ENCODE results near the gene SIX6.

DNA sequence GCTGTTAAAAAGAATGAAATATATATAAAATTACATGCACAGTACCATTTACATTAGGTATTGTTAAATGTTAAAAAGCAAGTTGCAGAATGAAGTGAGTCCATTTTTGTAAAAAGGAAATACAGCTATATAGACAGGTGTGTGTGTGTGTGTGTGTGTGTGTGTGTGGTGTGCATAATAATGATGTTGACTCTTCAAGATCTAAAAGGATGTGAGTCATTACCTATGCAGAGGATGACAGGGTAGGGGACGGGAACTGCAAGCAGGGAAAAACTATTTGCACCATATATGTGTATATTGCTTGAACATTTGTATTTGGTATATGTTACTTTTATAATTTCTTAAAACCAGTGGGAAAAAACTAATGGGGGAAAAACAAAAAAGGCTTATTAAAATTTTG lies 26.2 kb upstream of the SIX6 start:
- TF ChIP-seq, protein P1, sequence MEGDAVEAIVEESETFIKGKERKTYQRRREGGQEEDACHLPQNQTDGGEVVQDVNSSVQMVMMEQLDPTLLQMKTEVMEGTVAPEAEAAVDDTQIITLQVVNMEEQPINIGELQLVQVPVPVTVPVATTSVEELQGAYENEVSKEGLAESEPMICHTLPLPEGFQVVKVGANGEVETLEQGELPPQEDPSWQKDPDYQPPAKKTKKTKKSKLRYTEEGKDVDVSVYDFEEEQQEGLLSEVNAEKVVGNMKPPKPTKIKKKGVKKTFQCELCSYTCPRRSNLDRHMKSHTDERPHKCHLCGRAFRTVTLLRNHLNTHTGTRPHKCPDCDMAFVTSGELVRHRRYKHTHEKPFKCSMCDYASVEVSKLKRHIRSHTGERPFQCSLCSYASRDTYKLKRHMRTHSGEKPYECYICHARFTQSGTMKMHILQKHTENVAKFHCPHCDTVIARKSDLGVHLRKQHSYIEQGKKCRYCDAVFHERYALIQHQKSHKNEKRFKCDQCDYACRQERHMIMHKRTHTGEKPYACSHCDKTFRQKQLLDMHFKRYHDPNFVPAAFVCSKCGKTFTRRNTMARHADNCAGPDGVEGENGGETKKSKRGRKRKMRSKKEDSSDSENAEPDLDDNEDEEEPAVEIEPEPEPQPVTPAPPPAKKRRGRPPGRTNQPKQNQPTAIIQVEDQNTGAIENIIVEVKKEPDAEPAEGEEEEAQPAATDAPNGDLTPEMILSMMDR (IDR thresholded peaks at IDR 0.05) = no peak
- TF ChIP-seq POLR2A (IDR thresholded peaks at IDR 0.05) = no peak

Measured in right lobe of liver (tissue), 4 donors.